ENCODE data around the gene LMBRD2. TPM values are rescaled to one million over a fixed set of nuclear protein-coding genes. Genes with fewer than 3 reads are reported as not detected.

Gene LMBRD2
- total RNA-seq, 2 donors from 2014 or later: 11.6 to 12.5 TPM

GRCh38 chr5:36168737-36169136 is 17.1 kb upstream of the LMBRD2 start:
- intact Hi-C loops (cut with DNase I): no loop called here
- DNase-seq (no peak), ATAC-seq (no peak)

- DNase-seq (no peak), ATAC-seq (no peak)
- intact Hi-C loops (cut with DNase I): no loop called here
Observed at GRCh38 chr5:36164461-36164860, 12.8 kb upstream of the LMBRD2 start.

GRCh38 chr5:36162810-36163486 is 11.3 kb upstream of the LMBRD2 start:
- DNase-seq (no peak), ATAC-seq (no peak)
- intact Hi-C loops (cut with DNase I): no loop called here

GRCh38 chr5:36161361-36161760 is 9.7 kb upstream of the LMBRD2 start:
- intact Hi-C loops (cut with DNase I): no loop called here
- ATAC-seq (no peak), DNase-seq (no peak)

GRCh38 chr5:36160617-36161016 is 8.9 kb upstream of the LMBRD2 start:
- DNase-seq: no peak
- intact Hi-C loops (cut with DNase I): no loop called here
- no peak for ATAC-seq

GRCh38 chr5:36158144-36158543 is 6.5 kb upstream of the LMBRD2 start:
- peak in 1 of 2 donors; percentile 11 for ATAC-seq
- DNase-seq: no peak
- intact Hi-C loops (cut with DNase I): no loop called here

GRCh38 chr5:36156619-36157018 is 4.9 kb upstream of the LMBRD2 start:
- no peak for ATAC-seq
- intact Hi-C loops (cut with DNase I): no loop called here
- DNase-seq: no peak

- no peak for ATAC-seq
- intact Hi-C loops (cut with DNase I): no loop called here
- no peak for DNase-seq
Observed at GRCh38 chr5:36156121-36156601, 4.5 kb upstream of the LMBRD2 start.

GRCh38 chr5:36155291-36155690 is 3.6 kb upstream of the LMBRD2 start:
- intact Hi-C loops (cut with DNase I): no loop called here
- DNase-seq (no peak), ATAC-seq (no peak)

GRCh38 chr5:36153726-36154125 is 2.0 kb upstream of the LMBRD2 start:
- intact Hi-C loops (cut with DNase I): no loop called here
- ATAC-seq: no peak
- DNase-seq: no peak

- DNase-seq: no peak
- intact Hi-C loops (cut with DNase I): no loop called here
Observed at GRCh38 chr5:36153298-36153677, 1.6 kb upstream of the LMBRD2 start.

GRCh38 chr5:36152324-36153297 is 924 bp upstream of the LMBRD2 start:
- ATAC-seq: peak in 1 of 2 donors; percentile 14
- no peak for DNase-seq
- intact Hi-C loops (cut with DNase I): no loop called here

More at GRCh38 chr5:36153298-36153677, 1.6 kb upstream of the LMBRD2 start:
- ATAC-seq: no peak

- DNase-seq (peak; percentile 49), ATAC-seq (peak; percentile 21 to 32)
- intact Hi-C loops (cut with DNase I): no loop called here
Observed at GRCh38 chr5:36150676-36151433, 832 bp downstream of the LMBRD2 start.

- ATAC-seq (no peak), DNase-seq (no peak)
- intact Hi-C loops (cut with DNase I): no loop called here
Observed at GRCh38 chr5:36147681-36148080, 4.0 kb downstream of the LMBRD2 start.

- intact Hi-C loops (cut with DNase I): no loop called here
- DNase-seq (no peak), ATAC-seq (no peak)
Observed at GRCh38 chr5:36146390-36146789, 5.3 kb downstream of the LMBRD2 start.

GRCh38 chr5:36145311-36145710 is 6.4 kb downstream of the LMBRD2 start:
- intact Hi-C loops (cut with DNase I): no loop called here
- ATAC-seq (no peak), DNase-seq (no peak)

- ATAC-seq (no peak), DNase-seq (no peak)
- intact Hi-C loops (cut with DNase I): no loop called here
Observed at GRCh38 chr5:36138900-36139683, 12.6 kb downstream of the LMBRD2 start.

GRCh38 chr5:36136581-36136980 is 15.1 kb downstream of the LMBRD2 start:
- no peak for ATAC-seq
- DNase-seq: no peak
- intact Hi-C loops (cut with DNase I): no loop called here

GRCh38 chr5:36135988-36136387 is 15.7 kb downstream of the LMBRD2 start:
- DNase-seq (no peak), ATAC-seq (no peak)
- intact Hi-C loops (cut with DNase I): no loop called here
